GM12865 (cell line): ENCODE results near the gene MKI67.

Experiments
- DNase-seq: peaks from one replicate; pipeline ENCODE4 v3.0.0; 2010; ENCODE audit warnings: low read depth
- H3K4me3 ChIP-seq: 2 replicates; pipeline ENCODE4 v1.5.1; 2011; ENCODE audit warnings: mild to moderate bottlenecking, low read depth, low read length, control low read depth
- CTCF ChIP-seq: IDR thresholded peaks from 2 replicates; pipeline ENCODE4 v1.5.1; 2011; ENCODE audit warnings: low read length, control low read depth, low read depth, inconsistent platforms; ENCODE audit not compliant: insufficient read depth; ENCODE audit errors: missing control alignments

Gene MKI67

GRCh38 chr10:128055061-128055868 is 71.0 kb downstream of the MKI67 start:
- no peak overlapping the region for H3K4me3 ChIP-seq
- TF ChIP-seq CTCF: no peak
- DNase-seq: no peak

GRCh38 chr10:128054163-128054970 is 71.9 kb downstream of the MKI67 start:
- no peak for TF ChIP-seq CTCF
- DNase-seq: no peak
- no peak overlapping the region for H3K4me3 ChIP-seq

GRCh38 chr10:128053356-128053755 is 72.9 kb downstream of the MKI67 start:
- no peak overlapping the region for H3K4me3 ChIP-seq
- no peak for DNase-seq
- TF ChIP-seq CTCF: no peak

- no peak overlapping the region for H3K4me3 ChIP-seq
- no peak for TF ChIP-seq CTCF
- DNase-seq: no peak
These were observed 73.5 kb downstream of the MKI67 start for GRCh38 chr10:128052696-128053095.

- no peak for DNase-seq
- TF ChIP-seq CTCF: no peak
- no peak overlapping the region for H3K4me3 ChIP-seq
These were observed 74.7 kb downstream of the MKI67 start for GRCh38 chr10:128051548-128051947.

GRCh38 chr10:128050936-128051335 is 75.3 kb downstream of the MKI67 start:
- DNase-seq: no peak
- TF ChIP-seq CTCF: no peak
- H3K4me3 ChIP-seq: no peak overlapping the region
